ENCODE results near the gene SLC7A6. TPM values are rescaled to one million over a fixed set of nuclear protein-coding genes. Genes with fewer than 3 reads are reported as not detected.
"Not testable (repeated sequence)": the region's sequence is repeated elsewhere in the genome, so short reads cannot be mapped to it uniquely, and the experiment has no call there.

SLC7A6 gene
- total RNA-seq, 1 experiment from 2014 or later, result 6.5 TPM

DNA sequence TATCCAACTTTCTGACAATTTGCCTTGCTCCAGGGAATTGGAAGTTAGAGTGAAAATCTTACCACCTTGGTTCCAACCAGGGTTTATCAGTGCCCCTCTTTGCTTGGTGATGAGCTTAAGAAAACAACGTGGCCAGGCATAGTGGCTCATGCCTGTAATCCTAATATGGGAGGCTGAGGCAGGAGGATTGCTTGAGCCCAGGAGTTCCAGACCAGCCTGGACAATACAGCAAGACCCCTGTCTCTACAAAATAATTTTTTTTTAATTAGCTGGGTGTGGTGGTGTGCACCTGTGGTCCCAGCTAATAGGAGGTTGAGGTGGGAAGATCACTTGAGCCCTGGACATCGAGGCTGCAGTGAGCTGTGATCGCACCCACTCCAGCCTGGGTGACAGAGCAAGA, 21.4 kb downstream of the SLC7A6 start:
- H3K9me3 ChIP-seq, result no peaks in the 10 kb centered on the region
- DNase-seq, result no peak
- H3K27me3 ChIP-seq, result no peaks in the 10 kb centered on the region
- peaks cover 5% of the 10 kb centered on the region for H3K36me3 ChIP-seq
- H3K4me3 ChIP-seq, result no peak overlapping the region

DNA sequence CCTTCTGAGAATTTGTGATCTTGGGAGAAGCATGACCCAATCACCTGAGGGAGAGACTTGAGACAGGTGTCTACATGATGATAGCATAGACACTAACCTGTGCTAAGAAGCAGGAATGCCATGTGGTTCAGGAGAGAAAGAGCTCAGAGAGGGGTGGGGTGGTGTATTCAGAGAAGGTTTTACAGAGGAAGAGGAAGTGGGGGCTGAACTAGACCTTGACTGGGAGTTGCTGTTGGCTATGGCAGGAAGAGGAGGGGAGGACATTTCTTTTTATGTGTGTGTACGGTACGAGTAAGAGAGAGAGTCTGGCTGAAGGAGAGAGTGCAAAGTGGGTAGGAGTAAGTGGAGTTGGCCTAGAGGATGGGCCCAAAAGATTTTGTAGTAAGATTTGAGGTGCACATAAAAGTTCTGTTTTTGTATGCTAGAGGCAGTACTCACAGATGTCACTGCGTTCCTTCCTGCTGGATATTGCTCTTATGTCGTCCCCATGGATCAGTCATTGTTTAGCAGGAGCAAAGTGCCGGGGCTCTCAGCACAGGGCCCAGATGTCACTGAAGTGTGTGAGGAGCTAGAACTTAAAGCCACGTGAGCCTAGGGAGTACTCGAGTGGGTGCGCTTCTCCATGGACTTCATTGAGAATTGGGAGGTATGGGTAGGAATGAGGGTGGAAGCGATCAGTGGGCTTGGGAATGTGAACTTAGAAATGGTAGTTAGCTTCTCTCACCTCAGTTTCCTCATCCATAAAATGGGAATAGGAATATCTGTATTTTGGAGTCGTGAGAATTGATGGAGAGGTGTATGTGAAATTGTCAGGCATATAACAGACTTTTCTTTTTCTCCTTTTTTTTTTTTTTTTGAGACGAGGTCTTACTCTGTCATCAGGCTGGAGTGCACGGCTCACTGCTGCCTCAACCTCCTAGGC, 22.1 kb downstream of the SLC7A6 start:
- H3K36me3 ChIP-seq, result peaks cover 13% of the 10 kb centered on the region
- DNase-seq, result no peak
- H3K4me3 ChIP-seq, result no peak overlapping the region
- no peaks in the 10 kb centered on the region for H3K27me3 ChIP-seq
- no peaks in the 10 kb centered on the region for H3K9me3 ChIP-seq

DNA sequence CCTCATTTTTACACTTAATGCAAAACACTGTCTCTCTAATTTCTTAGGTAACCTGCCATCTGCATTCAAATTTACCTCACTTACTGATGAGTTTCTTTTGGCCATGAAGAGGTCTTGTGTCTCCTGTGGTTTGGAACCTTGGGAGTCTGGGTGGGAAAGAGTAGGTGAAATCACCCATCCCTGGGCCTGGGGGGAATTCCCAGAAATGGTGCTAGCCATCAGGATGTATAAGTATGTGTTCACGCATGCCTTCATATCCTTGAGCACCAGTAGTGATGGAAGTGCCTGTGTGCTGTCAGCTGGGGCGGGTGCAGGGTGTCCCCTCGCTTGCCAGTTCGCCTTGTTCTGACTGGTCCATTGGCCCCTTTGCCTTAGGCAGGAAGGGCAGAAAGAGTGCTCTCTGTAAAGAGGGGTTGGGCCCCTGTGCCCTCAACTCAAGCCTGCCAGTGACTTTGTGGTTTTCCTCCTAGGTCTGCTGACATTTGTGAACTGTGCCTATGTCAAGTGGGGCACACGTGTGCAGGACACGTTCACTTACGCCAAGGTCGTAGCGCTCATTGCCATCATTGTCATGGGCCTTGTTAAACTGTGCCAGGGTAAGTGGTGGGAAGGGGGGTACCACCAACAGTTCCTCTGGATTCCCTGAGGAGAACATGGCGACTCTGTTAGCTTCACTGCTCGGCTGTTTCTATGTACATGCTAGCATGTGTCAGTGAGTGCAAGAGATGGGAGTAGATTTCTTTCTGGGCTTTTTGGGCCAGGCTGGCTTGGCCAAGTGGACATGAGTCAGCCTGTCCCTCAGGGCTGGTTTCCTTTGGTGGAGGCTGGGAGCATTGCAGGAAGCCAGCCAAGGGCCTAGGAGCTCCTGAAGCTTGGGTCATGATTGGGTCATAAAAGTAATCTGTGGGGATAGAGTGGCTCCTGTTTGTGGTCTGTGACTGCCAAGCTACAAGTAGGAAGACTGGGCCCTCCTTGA, 23.2 kb downstream of the SLC7A6 start:
- no peaks in the 10 kb centered on the region for H3K27me3 ChIP-seq
- peak; percentile 89 for DNase-seq
- no peaks in the 10 kb centered on the region for H3K9me3 ChIP-seq
- H3K36me3 ChIP-seq, result peaks cover 16% of the 10 kb centered on the region
- H3K4me3 ChIP-seq, result no peak overlapping the region

DNA sequence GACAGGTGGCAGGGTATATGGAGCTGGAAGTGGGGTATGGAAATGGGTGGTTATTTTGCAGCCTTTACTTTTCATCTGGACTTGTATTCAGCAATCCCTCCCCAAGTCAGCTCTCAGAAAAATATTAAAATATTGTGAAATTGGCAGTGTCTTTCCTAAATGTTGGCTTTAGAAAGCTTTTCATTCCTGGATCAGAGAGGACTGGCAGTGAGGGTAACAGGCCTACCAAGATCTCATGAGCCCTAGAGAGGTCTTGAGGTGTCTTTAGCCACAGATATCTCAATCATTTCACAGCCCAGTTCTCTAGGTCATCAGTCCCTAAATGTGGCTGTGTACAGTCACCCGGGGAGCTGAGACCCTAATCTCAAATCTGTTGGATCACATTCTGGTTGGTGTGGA, 23.9 kb downstream of the SLC7A6 start:
- no peak for DNase-seq
- H3K36me3 ChIP-seq, result peaks cover 16% of the 10 kb centered on the region
- H3K27me3 ChIP-seq, result no peaks in the 10 kb centered on the region
- no peaks in the 10 kb centered on the region for H3K9me3 ChIP-seq
- H3K4me3 ChIP-seq, result no peak overlapping the region

DNA sequence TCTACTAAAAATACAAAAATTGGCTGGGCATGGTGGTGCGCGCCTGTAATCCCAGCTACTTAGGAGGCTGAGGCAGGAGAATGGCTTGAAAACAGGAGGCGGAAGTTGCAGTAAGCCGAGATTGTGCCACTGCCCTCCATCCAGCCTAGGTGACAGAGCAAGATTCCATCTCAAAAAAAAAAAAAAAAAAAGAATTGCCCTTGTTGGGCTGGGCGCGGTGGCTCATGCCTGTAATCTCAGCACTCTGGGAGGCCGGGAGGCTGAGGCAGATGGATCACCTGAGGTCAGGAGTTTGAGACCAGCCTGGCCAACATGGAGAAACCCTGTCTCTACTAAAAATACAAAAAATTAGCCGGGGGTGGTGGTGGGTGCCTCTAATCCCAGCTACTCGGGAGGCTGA, 24.5 kb downstream of the SLC7A6 start:
- H3K36me3 ChIP-seq, result peaks cover 16% of the 10 kb centered on the region
- not testable (repeated sequence) for H3K27me3 ChIP-seq, H3K9me3 ChIP-seq, DNase-seq, H3K4me3 ChIP-seq

DNA sequence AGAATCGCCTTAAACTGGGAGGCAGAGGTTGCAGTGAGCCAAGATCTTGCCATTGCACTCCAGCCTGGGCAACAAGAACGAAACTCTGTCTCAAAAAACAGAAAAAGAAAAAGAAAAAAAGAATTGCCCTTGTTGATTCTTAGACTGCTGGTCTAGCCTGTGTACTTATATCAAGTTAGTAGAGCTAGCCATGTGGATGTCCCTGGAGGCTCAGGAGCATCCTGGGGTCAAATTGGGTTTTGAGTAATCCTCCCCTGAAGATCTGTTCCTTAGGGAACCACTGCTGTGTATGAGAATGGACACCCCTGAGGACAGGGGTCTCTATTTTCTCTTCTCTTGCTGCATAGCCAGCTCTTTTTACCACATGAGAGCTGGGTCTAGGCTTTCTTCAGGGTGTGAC, 24.9 kb downstream of the SLC7A6 start:
- Histone ChIP-seq H3K9me3 (no peaks in the 10 kb centered on the region), H3K36me3 (peaks cover 16% of the 10 kb centered on the region), H3K4me3 (no peak overlapping the region), H3K27me3 (no peaks in the 10 kb centered on the region)
- DNase-seq, result no peak

DNA sequence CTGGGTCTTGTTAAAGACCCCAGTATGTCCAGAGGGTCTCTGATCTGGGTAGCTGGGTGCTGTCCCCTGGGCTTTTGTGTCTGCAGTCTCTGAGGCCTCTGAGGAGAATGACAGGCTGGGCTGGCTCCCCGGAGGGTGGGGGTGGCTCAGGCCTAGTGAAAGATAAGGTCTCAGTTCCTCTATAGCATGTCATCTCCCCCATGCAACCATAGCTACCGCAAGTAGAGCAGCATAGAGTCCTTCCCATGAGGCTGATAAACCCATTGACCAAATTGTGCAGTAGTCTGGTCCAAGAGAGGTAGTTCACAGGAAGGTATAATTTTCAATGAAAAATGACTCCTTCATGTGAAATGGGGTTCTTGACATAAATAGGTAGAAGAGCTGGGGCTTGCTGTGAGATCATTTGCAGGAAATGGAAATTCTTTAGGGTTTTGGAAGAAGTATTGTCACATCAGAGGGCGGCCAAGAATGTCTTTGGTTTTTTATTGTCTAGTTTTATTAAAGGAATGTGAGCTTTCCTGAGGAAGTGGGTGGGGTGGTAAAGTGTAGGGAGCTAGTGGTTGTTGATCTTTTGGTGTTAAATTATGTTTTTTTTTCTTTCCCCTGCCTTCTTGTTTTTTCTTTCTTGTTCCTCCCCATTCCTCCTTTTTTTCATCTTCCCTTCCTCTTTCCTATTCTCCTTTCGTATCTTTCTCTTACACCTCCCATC, 25.4 kb downstream of the SLC7A6 start:
- H3K36me3 ChIP-seq, result peaks cover 16% of the 10 kb centered on the region

DNA sequence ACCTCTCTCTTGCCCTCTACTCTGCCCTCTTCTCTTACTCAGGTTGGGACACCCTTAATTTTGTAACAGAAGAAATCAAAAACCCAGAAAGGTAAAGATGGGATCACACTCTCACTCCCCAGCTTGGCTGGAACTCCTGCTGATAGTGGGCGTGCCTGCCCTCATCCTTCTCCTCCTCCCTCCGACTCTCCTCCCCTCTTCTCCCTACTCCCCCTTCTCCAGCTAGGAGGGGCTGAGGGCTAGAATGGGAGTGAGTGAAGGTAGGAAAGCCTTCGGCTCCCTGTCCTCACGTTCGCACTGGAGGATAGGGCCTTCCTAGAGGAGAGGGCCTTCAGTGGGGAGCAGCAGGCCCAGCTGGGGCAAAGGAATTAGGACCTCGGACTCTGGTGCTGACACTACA, 26.1 kb downstream of the SLC7A6 start:
- Histone ChIP-seq H3K9me3 (no peaks in the 10 kb centered on the region), H3K36me3 (peaks cover 16% of the 10 kb centered on the region), H3K27me3 (no peaks in the 10 kb centered on the region), H3K4me3 (no peak overlapping the region)
- DNase-seq, result no peak

More for the DNA sequence above, 25.4 kb downstream of the SLC7A6 start:
- H3K9me3 ChIP-seq, result no peaks in the 10 kb centered on the region
- no peak for DNase-seq
- no peaks in the 10 kb centered on the region for H3K27me3 ChIP-seq
- no peak overlapping the region for H3K4me3 ChIP-seq

DNA sequence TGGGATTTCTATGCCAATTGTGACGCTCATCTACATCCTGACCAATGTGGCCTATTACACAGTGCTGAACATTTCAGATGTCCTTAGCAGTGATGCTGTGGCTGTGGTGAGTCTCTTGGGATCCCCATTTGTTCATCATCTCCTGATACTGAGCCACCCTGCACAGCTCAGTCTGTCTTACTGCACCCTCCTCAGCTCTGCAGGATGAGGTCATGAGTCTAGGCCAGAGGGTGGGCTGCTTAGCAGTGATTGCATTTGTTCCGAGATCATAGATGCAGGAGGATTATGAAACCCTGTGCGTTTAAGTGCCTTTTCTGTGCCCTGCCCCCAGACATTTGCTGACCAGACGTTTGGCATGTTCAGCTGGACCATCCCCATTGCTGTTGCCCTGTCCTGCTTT, 26.9 kb downstream of the SLC7A6 start:
- H3K4me3 ChIP-seq, result no peak overlapping the region
- H3K36me3 ChIP-seq, result peaks cover 16% of the 10 kb centered on the region
- H3K27me3 ChIP-seq, result no peaks in the 10 kb centered on the region
- H3K9me3 ChIP-seq, result no peaks in the 10 kb centered on the region
- DNase-seq, result no peak

DNA sequence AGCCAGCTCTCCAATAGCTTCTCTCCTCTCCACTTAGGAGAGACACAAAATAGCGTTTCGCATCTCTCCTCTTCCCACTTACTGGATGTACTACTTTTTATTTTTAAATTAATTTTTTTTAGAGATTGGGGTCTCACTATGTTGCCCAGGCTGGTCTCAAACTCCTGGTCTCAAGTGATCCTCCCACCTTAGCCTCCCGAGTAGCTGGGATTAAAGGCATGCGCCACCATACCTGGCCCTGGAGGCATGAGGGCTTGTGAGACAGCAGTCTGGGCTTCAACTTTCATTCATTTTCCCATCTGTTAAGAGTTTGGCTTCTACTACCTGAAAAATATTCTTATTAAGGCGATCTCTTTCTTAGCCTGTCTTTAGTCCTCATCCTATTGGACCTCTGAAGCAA, 28.1 kb downstream of the SLC7A6 start:
- no peak for DNase-seq
- Histone ChIP-seq H3K36me3 (peaks cover 21% of the 10 kb centered on the region), H3K4me3 (no peak overlapping the region), H3K27me3 (no peaks in the 10 kb centered on the region), H3K9me3 (no peaks in the 10 kb centered on the region)

DNA sequence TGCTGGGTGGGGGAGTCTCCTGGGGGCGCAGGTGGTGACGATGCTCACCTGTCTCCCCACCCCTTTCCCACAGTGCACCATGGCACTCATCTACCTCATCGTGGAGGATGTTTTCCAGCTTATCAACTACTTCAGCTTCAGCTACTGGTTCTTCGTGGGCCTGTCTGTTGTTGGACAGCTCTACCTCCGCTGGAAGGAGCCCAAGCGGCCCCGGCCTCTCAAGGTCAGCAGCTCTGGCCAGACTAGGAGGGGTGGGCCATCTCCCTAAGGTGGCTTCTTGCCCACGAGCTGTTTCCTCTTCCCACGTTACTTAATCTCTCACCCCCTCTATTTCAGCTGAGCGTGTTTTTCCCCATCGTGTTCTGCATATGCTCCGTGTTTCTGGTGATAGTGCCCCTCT, 32.0 kb downstream of the SLC7A6 start:
- no peak overlapping the region for H3K4me3 ChIP-seq
- H3K9me3 ChIP-seq, result no peaks in the 10 kb centered on the region
- DNase-seq, result no peak
- H3K36me3 ChIP-seq, result peaks cover 43% of the 10 kb centered on the region
- H3K27me3 ChIP-seq, result no peaks in the 10 kb centered on the region

DNA sequence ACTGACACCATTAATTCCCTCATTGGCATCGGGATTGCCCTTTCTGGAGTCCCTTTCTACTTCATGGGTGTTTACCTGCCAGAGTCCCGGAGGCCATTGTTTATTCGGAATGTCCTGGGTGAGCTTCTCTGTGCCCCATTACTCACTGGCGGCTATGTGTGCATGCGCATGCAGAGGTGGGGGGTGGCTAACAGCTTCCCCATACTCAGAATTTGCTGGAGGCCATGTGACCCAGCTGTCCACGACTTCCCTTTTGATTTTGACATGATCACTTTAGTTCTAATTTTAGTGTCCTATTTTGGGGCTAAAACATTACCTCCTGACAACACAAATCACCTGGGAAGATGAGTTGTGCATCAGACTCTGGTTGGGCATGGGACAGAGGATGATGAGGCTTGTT, 32.4 kb downstream of the SLC7A6 start:
- Histone ChIP-seq H3K36me3 (peaks cover 43% of the 10 kb centered on the region), H3K4me3 (no peak overlapping the region), H3K9me3 (no peaks in the 10 kb centered on the region), H3K27me3 (no peaks in the 10 kb centered on the region)
- DNase-seq, result no peak

DNA sequence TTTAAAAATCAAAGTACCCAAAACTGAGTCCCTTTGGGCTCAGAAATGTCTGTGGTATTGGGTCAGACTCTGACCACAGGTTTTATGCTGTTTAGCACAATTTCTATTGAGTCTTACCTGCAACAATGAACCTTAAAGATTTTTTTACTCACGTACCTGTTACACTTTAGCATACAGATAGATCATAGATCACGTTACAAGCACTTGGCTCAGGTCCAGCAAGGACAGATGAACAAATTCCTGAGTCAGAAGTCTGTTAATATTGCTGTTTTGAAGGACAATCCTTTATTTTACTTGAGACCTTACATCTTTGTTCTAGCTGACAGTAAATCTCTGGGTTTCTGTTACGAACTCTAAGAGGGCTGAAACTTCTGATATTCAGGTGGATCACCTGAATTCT, 33.6 kb downstream of the SLC7A6 start:
- no peak for DNase-seq
- no peak overlapping the region for H3K4me3 ChIP-seq
- H3K27me3 ChIP-seq, result no peaks in the 10 kb centered on the region
- peaks cover 51% of the 10 kb centered on the region for H3K36me3 ChIP-seq
- no peaks in the 10 kb centered on the region for H3K9me3 ChIP-seq

DNA sequence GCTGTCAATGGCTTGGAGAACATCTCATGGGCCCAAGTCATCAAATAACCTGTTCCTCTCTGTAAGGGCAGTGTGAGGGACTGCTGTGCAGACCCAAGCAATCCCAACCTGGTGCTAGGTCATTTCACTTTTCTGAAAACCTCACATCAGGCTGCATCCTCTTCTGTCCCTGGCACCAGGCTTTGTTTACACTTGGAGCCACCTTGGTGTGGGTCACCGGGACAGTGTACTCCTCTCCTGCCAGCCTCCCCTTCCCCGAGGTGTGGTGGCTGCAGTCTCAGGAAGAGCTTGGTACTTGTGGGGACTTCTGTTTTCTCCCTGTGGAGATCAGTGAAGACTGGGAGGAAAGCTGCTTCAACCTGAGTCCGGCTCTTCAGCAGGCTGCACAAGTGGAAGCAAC, 34.0 kb downstream of the SLC7A6 start:
- DNase-seq, result no peak
- H3K27me3 ChIP-seq, result no peaks in the 10 kb centered on the region
- H3K4me3 ChIP-seq, result no peak overlapping the region
- H3K36me3 ChIP-seq, result peaks cover 51% of the 10 kb centered on the region
- H3K9me3 ChIP-seq, result no peaks in the 10 kb centered on the region

DNA sequence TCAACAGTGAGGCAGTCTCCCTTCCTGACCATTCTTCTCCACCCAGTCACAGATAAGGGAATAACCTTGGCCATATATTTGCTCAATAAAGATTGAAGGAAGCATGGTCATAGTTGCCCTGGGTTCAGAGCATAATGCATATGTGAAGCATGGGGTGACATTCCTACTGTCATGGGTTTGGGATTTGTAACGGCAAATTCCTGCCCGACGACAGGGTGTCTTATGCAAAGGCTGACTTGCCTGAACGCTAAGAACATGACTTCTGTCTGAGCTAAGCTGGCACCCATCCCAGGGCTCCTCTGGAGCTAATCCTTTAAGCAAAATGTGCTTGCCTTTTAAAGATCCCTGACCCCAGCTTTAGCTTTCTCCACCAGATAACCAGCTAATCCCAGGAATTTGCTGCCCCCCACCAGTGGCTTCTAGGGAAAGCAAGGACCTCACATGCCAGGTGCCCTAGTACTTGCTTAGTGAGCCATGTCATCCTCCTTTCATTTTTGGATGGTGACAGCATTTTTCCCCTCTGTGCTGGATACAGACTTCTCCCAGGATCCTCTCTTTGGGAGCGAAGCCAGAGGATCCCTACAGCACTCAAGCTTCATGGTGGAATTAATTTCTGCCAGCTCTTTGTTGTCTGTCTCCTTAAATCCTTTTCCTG, 34.7 kb downstream of the SLC7A6 start:
- DNase-seq, result peak; percentile 76
- Histone ChIP-seq H3K9me3 (no peaks in the 10 kb centered on the region), H3K27me3 (no peaks in the 10 kb centered on the region), H3K36me3 (peaks cover 53% of the 10 kb centered on the region), H3K4me3 (no peak overlapping the region)
